B cell (primary cell): ENCODE measurements around the gene CPLX3. TPM values are rescaled to one million over a fixed set of nuclear protein-coding genes. Genes with fewer than 3 reads are reported as not detected.
A peak's percentile ranks its signal among the peaks of the same experiment; 100 is the strongest.

ENCODE experiments used
- ATAC-seq: fragments of 200-7000 bp; cut with Tn5 transposase; one replicate; pipeline ENCODE4 v1.10.0; 2021; ENCODE audit warnings: low read depth, mild to moderate bottlenecking, moderate number of reproducible peaks, moderate library complexity
- CTCF ChIA-PET: fragments of 350-600 bp; sonication (Branson Sonifier 250); formaldehyde crosslinking; loops from one replicate; lab custom pipeline; 2021; ENCODE audit warnings: antibody characterized with exemption, inconsistent platforms; lab: Charles Lee
- POLR2A ChIA-PET: fragments of 350-600 bp; sonication (Branson Sonifier 250); formaldehyde crosslinking; loops from one replicate; lab custom pipeline; 2021; ENCODE audit warnings: antibody characterized with exemption; lab: Charles Lee
- DNase-seq: peaks from one replicate; pipeline ENCODE4 v3.0.0; 2013
- H2AFZ ChIP-seq: 2 replicates; pipeline ENCODE4 v1.6.1; 2012; ENCODE audit warnings: mild to moderate bottlenecking, low read depth, low read length; ENCODE audit not compliant: insufficient read depth, poor library complexity, severe bottlenecking
- H3K27ac ChIP-seq, 2 donors: 1 replicate in 1 of 2; 2 replicates in 1 of 2; pipeline ENCODE4 v1.5.1; 2012 to 2013; ENCODE audit warnings: low read length in 2 of 2, mild to moderate bottlenecking in 2 of 2, moderate library complexity in 1 of 2
- H3K27me3 ChIP-seq, 4 experiments: fragments of 200-600 bp in 1 of 4; sonication (generic) in 1 of 4; replicated peaks in 1 of 4; 1 replicate in 2 of 4; 2 replicates in 2 of 4; pipeline versions ENCODE4 v1.6.1 to v1.7.0; 2013 to 2016; ENCODE audit warnings: low read length in 3 of 4, mild to moderate bottlenecking in 2 of 4, mixed read lengths in 1 of 4, moderate library complexity in 1 of 4; ENCODE audit not compliant: insufficient read depth in 4 of 4, control insufficient read depth in 3 of 4; ENCODE audit errors: control extremely low read depth in 1 of 4
- H3K36me3 ChIP-seq, 2 experiments: replicated peaks in 1 of 2; 1 replicate in 1 of 2; 2 replicates in 1 of 2; pipeline versions ENCODE4 v1.6.1 to v1.7.1; 2013; ENCODE audit warnings: low read length in 1 of 2; ENCODE audit not compliant: insufficient read depth in 2 of 2, control insufficient read depth in 1 of 2; ENCODE audit errors: control extremely low read depth in 1 of 2, extremely low read depth in 1 of 2
- H3K4me1 ChIP-seq, 2 donors: fragments of 200-600 bp in 1 of 2; sonication (generic) in 1 of 2; 1 replicate in 1 of 2; 2 replicates in 1 of 2; pipeline versions ENCODE4 v1.5.1 to v1.6.1; 2013 to 2017; ENCODE audit warnings: low read length in 2 of 2; ENCODE audit not compliant: control insufficient read depth in 2 of 2, insufficient read depth in 2 of 2
- H3K4me2 ChIP-seq: replicated peaks from 2 replicates; pipeline ENCODE3; 2012; ENCODE audit warnings: mild to moderate bottlenecking, low read depth, low read length; ENCODE audit not compliant: poor library complexity, severe bottlenecking
- H3K4me3 ChIP-seq, 5 experiments: fragments of 200-600 bp in 1 of 5; sonication (generic) in 1 of 5; 1 replicate in 3 of 5; 2 replicates in 2 of 5; pipeline versions ENCODE4 v1.5.1 to v1.7.0; 2011 to 2016; ENCODE audit warnings: low read length in 4 of 5, mild to moderate bottlenecking in 4 of 5, low read depth in 2 of 5, control low read depth in 1 of 5, moderate library complexity in 1 of 5; ENCODE audit not compliant: insufficient read depth in 1 of 5; ENCODE audit errors: control extremely low read depth in 1 of 5, extremely low read depth in 1 of 5
- H3K79me2 ChIP-seq: fragments of 200-600 bp; sonication (generic); one replicate; pipeline ENCODE4 v1.6.0; 2016; ENCODE audit warnings: low read length; ENCODE audit not compliant: control insufficient read depth, insufficient read depth
- H3K9ac ChIP-seq: fragments of 200-600 bp; sonication (generic); 2 replicates; pipeline ENCODE4 v1.6.1; 2017; ENCODE audit warnings: mild to moderate bottlenecking, low read length, moderate library complexity
- H3K9me3 ChIP-seq, 3 donors: one replicate each; pipeline versions ENCODE4 v1.6.1 to v1.7.1; 2013; ENCODE audit warnings: low read length in 2 of 3; ENCODE audit not compliant: control insufficient read depth in 2 of 3, insufficient read depth in 1 of 3; ENCODE audit errors: control extremely low read depth in 1 of 3
- H4K20me1 ChIP-seq: 2 replicates; pipeline ENCODE4 v1.6.0; 2012; ENCODE audit warnings: mild to moderate bottlenecking, low read length; ENCODE audit not compliant: insufficient read depth, control insufficient read depth, poor library complexity, severe bottlenecking
- H3K27ac Mint-ChIP-seq: one replicate; pipeline ENCODE4 v1.8.0; 2021; ENCODE audit warnings: mixed read lengths
- H3K27me3 Mint-ChIP-seq: one replicate; pipeline ENCODE4 v1.8.0; 2021; ENCODE audit warnings: mixed read lengths
- H3K4me1 Mint-ChIP-seq: one replicate; pipeline ENCODE4 v1.8.0; 2021; ENCODE audit warnings: mixed read lengths
- H3K4me3 Mint-ChIP-seq: one replicate; pipeline ENCODE4 v1.8.0; 2021; ENCODE audit warnings: mixed read lengths
- H3K9me3 Mint-ChIP-seq: one replicate; pipeline ENCODE4 v1.8.0; 2022; ENCODE audit warnings: mixed read lengths; ENCODE audit not compliant: insufficient read depth
- EZH2 ChIP-seq: IDR thresholded peaks from 2 replicates; pipeline ENCODE4 v1.6.1; 2012; ENCODE audit warnings: borderline replicate concordance, low read depth, mild to moderate bottlenecking, moderate library complexity, low read length; ENCODE audit not compliant: insufficient read depth, poor library complexity, severe bottlenecking
- WGBS: methylation state at CpG from one replicate; pipeline ENCODE4 v1.1.5; 2013; ENCODE audit warnings: missing lambda C conversion rate; ENCODE audit not compliant: insufficient coverage; 5-methylcytosine and 5-hydroxymethylcytosine counted together
- intact Hi-C: fragments of 100-400 bp; cut with micrococcal nuclease; formaldehyde crosslinking; loops from one replicate; pipeline ENCODE4 v1.10.0; 2022
- polyA plus RNA-seq: library from polyadenylated mRNA; depleted of rRNA; stranded (reverse); fragments of >200 nt; gene quantifications from 2 replicates; pipeline ENCODE4 v1.2.3, GENCODE V29; 2012
- total RNA-seq, 2 donors: library from RNA; stranded (reverse); fragments of 120-200 nt in 1 of 2; gene quantifications; 1 replicate in 1 of 2; 2 replicates in 1 of 2; pipeline versions ENCODE4 v1.2.3 to v1.2.4, GENCODE V29; 2013 to 2022
- TF ChIP-seq, protein P1 (sequence below): fragments of 200-600 bp; IDR thresholded peaks from one replicate; pipeline ENCODE4 v1.8.0; 2022; ENCODE audit warnings: antibody characterized with exemption, mild to moderate bottlenecking

Gene CPLX3
- total and polyA plus RNA-seq, 2 donors (not counting 1 experiment from before 2014, with no cell fraction given): 0.60 TPM; not detected in 1

GRCh38 chr15:74790080-74790916, 36.1 kb upstream of the CPLX3 start:
- Mint-ChIP-seq H3K27ac (peak overlapping the region; percentile 99), H3K4me1 (peaks cover 97% of the 10 kb centered on the region), H3K9me3 (no peaks in the 10 kb centered on the region), H3K27me3 (no peaks in the 10 kb centered on the region), H3K4me3 (peak overlapping the region; percentile 93)
- H3K27me3 ChIP-seq: no peaks in the 10 kb centered on the region
- ChIA-PET POLR2A (interaction anchor here (0.7 to 15.8 kb wide), 6 partner anchors 7 to 665 kb away, joined by 3 to 572 read pairs (median 3); partner anchors contain the start of genes CSK and ULK3), CTCF (interaction anchor here (0.7 to 37.1 kb wide), 4 partner anchors 4 to 326 kb away, joined by 3 to 2548 read pairs (median 1332); partner anchors contain the start of genes CSK and LMAN1L)
- H3K4me1 ChIP-seq: peaks cover 82 to 99% of the 10 kb centered on the region in 2 donors
- H3K9me3 ChIP-seq: no peaks in the 10 kb centered on the region
- peaks cover 0 to 46% of the 10 kb centered on the region in 2 experiments for H3K36me3 ChIP-seq
- WGBS: 1% methylated on average over 11 of the region's 15 CpGs
- peak; percentile 84 for DNase-seq
- ATAC-seq: peak; percentile 22
- H2AFZ ChIP-seq: no peak overlapping the region
- H4K20me1 ChIP-seq: peaks cover 57% of the 10 kb centered on the region
- peak overlapping the region; percentile 91 for H3K4me2 ChIP-seq
- peak overlapping the region; percentile 68 for H3K9ac ChIP-seq
- TF ChIP-seq EZH2: no peak
- TF ChIP-seq, protein P1, sequence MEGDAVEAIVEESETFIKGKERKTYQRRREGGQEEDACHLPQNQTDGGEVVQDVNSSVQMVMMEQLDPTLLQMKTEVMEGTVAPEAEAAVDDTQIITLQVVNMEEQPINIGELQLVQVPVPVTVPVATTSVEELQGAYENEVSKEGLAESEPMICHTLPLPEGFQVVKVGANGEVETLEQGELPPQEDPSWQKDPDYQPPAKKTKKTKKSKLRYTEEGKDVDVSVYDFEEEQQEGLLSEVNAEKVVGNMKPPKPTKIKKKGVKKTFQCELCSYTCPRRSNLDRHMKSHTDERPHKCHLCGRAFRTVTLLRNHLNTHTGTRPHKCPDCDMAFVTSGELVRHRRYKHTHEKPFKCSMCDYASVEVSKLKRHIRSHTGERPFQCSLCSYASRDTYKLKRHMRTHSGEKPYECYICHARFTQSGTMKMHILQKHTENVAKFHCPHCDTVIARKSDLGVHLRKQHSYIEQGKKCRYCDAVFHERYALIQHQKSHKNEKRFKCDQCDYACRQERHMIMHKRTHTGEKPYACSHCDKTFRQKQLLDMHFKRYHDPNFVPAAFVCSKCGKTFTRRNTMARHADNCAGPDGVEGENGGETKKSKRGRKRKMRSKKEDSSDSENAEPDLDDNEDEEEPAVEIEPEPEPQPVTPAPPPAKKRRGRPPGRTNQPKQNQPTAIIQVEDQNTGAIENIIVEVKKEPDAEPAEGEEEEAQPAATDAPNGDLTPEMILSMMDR: no peak
- peak overlapping the region; percentile 90 to 93 for H3K27ac ChIP-seq
- H3K79me2 ChIP-seq: peaks cover 82% of the 10 kb centered on the region
- intact Hi-C loops: no loop called here
- peak overlapping the region; percentile 46 to 81 (median 67) for H3K4me3 ChIP-seq
